ENCODE data around the gene CHST5. TPM values are rescaled to one million over a fixed set of nuclear protein-coding genes. Genes with fewer than 3 reads are reported as not detected.
A peak's percentile ranks its signal among the peaks of the same experiment; 100 is the strongest.

CHST5 gene
- total and polyA plus RNA-seq, 8 donors: 0.09 to 1.6 (median 0.65) TPM

DNA sequence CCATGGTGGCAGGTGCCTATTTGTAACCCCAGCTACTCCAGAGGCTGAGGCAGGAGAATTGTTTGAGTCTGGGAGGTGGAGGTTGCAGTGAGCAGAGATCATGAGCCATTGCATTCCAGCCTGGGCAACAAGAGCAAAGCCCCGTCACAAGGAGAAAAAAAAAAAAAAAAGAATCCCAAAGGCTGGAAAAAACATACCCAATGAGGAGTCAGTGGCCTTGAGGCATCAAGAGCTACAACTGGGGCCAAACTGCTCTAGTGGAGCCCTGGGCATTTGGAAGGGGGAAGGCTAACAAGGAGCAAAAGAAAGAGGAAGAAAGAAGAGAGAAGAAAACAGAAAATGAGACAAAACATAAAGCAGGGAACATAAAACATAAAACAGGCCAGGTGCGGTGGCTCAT lies 47.6 kb downstream of the CHST5 start:
- intact Hi-C loops (cut with DNase I): no loop called here
- TF ChIP-seq, protein P1, sequence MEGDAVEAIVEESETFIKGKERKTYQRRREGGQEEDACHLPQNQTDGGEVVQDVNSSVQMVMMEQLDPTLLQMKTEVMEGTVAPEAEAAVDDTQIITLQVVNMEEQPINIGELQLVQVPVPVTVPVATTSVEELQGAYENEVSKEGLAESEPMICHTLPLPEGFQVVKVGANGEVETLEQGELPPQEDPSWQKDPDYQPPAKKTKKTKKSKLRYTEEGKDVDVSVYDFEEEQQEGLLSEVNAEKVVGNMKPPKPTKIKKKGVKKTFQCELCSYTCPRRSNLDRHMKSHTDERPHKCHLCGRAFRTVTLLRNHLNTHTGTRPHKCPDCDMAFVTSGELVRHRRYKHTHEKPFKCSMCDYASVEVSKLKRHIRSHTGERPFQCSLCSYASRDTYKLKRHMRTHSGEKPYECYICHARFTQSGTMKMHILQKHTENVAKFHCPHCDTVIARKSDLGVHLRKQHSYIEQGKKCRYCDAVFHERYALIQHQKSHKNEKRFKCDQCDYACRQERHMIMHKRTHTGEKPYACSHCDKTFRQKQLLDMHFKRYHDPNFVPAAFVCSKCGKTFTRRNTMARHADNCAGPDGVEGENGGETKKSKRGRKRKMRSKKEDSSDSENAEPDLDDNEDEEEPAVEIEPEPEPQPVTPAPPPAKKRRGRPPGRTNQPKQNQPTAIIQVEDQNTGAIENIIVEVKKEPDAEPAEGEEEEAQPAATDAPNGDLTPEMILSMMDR (IDR thresholded peaks at IDR 0.05): no peak
- DNase-seq: no peak
- no peak for ATAC-seq
- no peaks in the 10 kb centered on the region for H3K4me1 ChIP-seq
- H3K9me3 ChIP-seq: no peaks in the 10 kb centered on the region
- no peaks in the 10 kb centered on the region for H3K36me3 ChIP-seq
- H3K27me3 ChIP-seq: peaks cover 0 to 19% of the 10 kb centered on the region in 2 donors
- no peak overlapping the region for H3K4me3 ChIP-seq
- no peak overlapping the region for H3K27ac ChIP-seq

DNA sequence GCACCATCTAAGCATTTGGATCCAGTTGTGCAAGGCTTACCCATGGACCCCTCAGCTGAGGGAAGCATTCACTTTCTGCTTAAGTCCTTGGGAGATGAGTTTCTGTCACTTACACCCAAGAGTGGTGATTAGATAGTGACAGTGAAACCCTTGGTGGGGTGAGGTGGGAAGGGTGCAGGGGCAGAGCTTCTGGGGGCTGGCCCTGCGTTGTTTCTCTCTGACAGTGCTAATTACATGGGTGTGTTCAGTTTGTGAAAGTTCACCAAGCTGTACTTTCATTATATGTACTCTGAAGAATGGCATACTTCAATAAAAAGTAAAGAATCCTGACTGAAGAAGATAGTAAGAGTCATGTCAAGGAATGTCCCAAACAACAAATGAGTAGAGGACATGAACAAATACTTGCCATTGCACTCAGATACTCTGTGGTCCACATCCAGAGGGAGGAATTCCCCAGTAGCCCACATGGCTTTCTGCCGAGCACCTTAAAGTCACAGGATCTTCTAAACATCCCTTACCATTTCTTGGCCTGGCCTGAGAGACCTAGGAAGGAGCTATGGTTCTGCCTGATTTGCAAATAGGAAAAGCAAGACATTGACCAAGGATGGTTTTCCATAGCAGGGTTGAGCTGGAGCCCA lies 49.1 kb downstream of the CHST5 start:
- H3K27ac ChIP-seq: no peak overlapping the region
- H3K36me3 ChIP-seq: no peaks in the 10 kb centered on the region
- H3K4me1 ChIP-seq: no peaks in the 10 kb centered on the region
- TF ChIP-seq, protein P1 (IDR thresholded peaks at IDR 0.05): no peak
- peaks cover 0 to 6% of the 10 kb centered on the region in 2 donors for H3K27me3 ChIP-seq
- H3K4me3 ChIP-seq: no peak overlapping the region
- no peaks in the 10 kb centered on the region for H3K9me3 ChIP-seq
- intact Hi-C loops (cut with DNase I): no loop called here
- DNase-seq (no peak), ATAC-seq (no peak)

DNA sequence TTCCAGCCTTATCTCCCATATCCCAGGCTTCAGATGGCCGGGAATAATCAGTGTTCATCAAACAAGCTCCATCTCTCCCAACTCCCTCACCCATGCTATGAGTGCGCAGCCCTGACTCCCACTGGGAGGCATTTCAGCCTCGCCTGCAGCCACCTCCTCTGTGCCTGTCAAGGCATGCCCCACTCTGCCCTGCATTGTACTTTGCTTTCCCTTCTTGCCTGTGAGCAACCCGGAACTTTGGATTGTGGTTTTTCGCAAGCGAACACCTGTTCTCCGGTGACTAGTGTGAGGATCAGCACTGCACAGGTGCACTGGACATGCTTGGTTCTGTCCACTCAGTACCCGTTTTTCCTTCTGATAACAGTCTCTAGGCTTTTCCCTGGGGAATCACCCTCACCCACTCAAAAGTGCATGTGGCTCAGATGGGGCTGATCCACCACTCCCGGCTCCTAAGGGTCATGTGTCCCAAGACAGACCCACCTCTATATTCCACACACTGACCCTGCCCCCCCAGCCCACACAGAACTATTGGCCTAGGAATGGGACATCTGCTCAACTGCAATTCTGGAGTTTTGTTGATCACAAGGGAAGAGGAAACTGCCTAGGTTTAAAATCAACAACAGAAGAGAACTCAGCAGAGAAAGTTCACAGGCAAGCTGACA lies 49.8 kb downstream of the CHST5 start:
- DNase-seq (peak in 1 of 4 donors; percentile 22), ATAC-seq (no peak)
- Histone ChIP-seq H3K4me3 (no peak overlapping the region), H3K4me1 (no peaks in the 10 kb centered on the region), H3K9me3 (no peaks in the 10 kb centered on the region), H3K27ac (no peak overlapping the region), H3K27me3 (no peaks in the 10 kb centered on the region), H3K36me3 (no peaks in the 10 kb centered on the region)
- TF ChIP-seq, protein P1 (IDR thresholded peaks at IDR 0.05): no peak
- intact Hi-C loops (cut with DNase I): no loop called here

DNA sequence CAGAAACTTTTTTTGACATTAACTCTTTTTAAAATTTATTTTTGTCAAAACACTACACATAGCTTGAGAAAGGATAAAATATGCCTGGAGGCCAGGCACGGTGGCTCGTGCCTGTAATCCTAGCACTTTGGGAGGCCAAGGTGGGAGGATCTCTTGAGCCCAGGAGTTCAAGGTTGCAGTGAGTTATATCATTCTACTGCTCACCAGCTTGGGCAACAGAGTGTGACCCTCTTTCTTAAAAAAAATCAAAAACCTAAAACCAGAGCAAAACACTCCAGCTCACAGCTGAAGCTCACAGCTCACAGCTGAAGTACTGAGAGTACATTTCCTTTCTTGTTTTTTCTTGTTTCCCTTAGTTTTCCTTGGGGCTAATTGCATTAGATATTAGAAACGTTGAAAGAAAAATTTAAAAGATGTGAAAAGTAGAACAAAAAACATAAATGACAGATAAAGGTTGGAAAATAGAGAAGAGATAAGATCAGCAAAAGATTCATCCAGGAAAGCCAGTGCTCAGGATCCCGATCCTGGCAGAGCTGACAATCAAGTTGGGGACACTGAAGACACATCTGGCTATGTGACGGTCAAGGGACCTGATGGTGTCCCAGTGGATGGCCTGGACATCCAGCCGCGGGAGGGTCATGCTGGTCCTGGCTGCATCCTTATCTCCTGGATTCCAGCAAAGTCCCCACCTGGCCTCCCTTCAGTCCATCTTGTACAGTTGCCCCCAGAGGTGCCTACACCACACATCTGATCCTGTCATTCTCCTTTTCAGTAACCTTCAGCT lies 50.5 kb downstream of the CHST5 start:
- TF ChIP-seq, protein P1 (IDR thresholded peaks at IDR 0.05): no peak
- no peaks in the 10 kb centered on the region for H3K36me3 ChIP-seq
- no peaks in the 10 kb centered on the region for H3K4me1 ChIP-seq
- ATAC-seq (no peak), DNase-seq (peak in 1 of 4 donors; percentile 9)
- no peaks in the 10 kb centered on the region for H3K27me3 ChIP-seq
- H3K27ac ChIP-seq: no peak overlapping the region
- H3K4me3 ChIP-seq: no peak overlapping the region
- no peaks in the 10 kb centered on the region for H3K9me3 ChIP-seq
- intact Hi-C loops (cut with DNase I): no loop called here

DNA sequence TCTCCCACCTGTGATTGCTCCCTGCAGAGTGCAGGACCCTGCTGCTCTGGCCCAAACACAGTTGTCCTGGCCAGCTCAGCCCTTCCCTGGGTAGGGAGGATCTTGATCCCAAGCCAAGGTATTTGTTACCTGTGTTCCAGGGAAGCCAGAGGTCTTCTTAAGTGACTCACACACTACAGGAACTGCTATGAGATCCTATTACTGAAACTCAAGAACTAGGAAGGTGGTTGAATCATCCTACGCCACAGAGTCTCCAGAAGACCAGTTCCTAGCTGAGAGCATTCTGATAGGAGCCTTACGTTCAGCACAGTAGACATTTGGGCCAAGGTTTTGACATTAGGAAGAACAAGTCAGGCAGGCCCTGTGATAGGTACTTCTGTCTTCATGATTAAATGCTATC lies 52.7 kb downstream of the CHST5 start:
- intact Hi-C loops (cut with DNase I): no loop called here
- Histone ChIP-seq H3K27ac (no peak overlapping the region), H3K4me3 (no peak overlapping the region), H3K36me3 (no peaks in the 10 kb centered on the region), H3K4me1 (no peaks in the 10 kb centered on the region), H3K9me3 (no peaks in the 10 kb centered on the region), H3K27me3 (no peaks in the 10 kb centered on the region)
- peak in 1 of 4 donors; percentile 28 for DNase-seq
- ATAC-seq: peak; percentile 94
- TF ChIP-seq, protein P1 (IDR thresholded peaks at IDR 0.05): no peak

All from left lung (tissue), 10 donors.